IMR-90 (cell line): ENCODE measurements around the gene TPM2. TPM values are rescaled to one million over a fixed set of nuclear protein-coding genes. Genes with fewer than 3 reads are reported as not detected.
A peak's percentile ranks its signal among the peaks of the same experiment; 100 is the strongest.

Experiments used
- ATAC-seq: fragments of 200-7000 bp; cut with Tn5 transposase; 2 replicates; pipeline ENCODE4 v1.9.1; 2020; ENCODE audit warnings: low read depth, mild to moderate bottlenecking, moderate library complexity
- BruUV-seq: library from RNA; stranded (reverse); fragments of 400-500 nt; replicated peaks from 2 replicates; lab custom pipeline; 2021; lab: Mats Ljungman, UMichigan
- CTCF ChIA-PET: fragments of 300-600 bp; formaldehyde crosslinking; extraction: SDS; loops from one replicate; lab custom pipeline; 2021; ENCODE audit warnings: antibody characterized with exemption; lab: Yijun Ruan, JAX
- POLR2A ChIA-PET: fragments of 300-600 bp; sonication (Branson Sonifier 250); formaldehyde crosslinking; loops from one replicate; lab custom pipeline; 2022; ENCODE audit warnings: antibody characterized with exemption; ENCODE audit not compliant: unreplicated experiment; lab: Charles Lee
- DNase-seq: peaks from one replicate; pipeline ENCODE4 v3.0.0; 2013
- H2AFZ ChIP-seq: replicated peaks from 2 replicates; pipeline ENCODE3; 2013; ENCODE audit warnings: low read length, mild to moderate bottlenecking; ENCODE audit not compliant: poor library complexity
- H2AK5ac ChIP-seq: 2 replicates; pipeline ENCODE4 v1.6.1; 2013; ENCODE audit warnings: low read depth, low read length, inconsistent platforms
- H2AK9ac ChIP-seq: replicated peaks from 2 replicates; pipeline ENCODE3; 2013; ENCODE audit warnings: mild to moderate bottlenecking, low read depth, low read length, moderate library complexity; ENCODE audit not compliant: poor library complexity
- H2BK120ac ChIP-seq: 2 replicates; pipeline ENCODE4 v1.6.1; 2013; ENCODE audit warnings: low read depth, low read length, inconsistent platforms
- H2BK15ac ChIP-seq: 3 replicates; pipeline ENCODE4 v1.6.1; 2013; ENCODE audit warnings: low read depth, low read length, inconsistent platforms
- H2BK20ac ChIP-seq: 2 replicates; pipeline ENCODE4 v1.6.1; 2013; ENCODE audit warnings: low read depth, mild to moderate bottlenecking, inconsistent platforms, low read length, moderate library complexity
- H2BK5ac ChIP-seq: 2 replicates; pipeline ENCODE4 v1.6.1; 2013; ENCODE audit warnings: mild to moderate bottlenecking, low read depth, low read length, inconsistent platforms; ENCODE audit not compliant: poor library complexity, severe bottlenecking
- H3K14ac ChIP-seq: replicated peaks from 2 replicates; pipeline ENCODE4 v1.6.1; 2013; ENCODE audit warnings: low read depth, low read length, inconsistent platforms
- H3K18ac ChIP-seq: 2 replicates; pipeline ENCODE4 v1.6.1; 2013; ENCODE audit warnings: low read depth, low read length, control low read depth
- H3K23ac ChIP-seq: 2 replicates; pipeline ENCODE4 v1.6.1; 2013; ENCODE audit warnings: low read depth, low read length, inconsistent platforms
- H3K27ac ChIP-seq: 2 replicates; pipeline ENCODE4 v1.5.1; 2013; ENCODE audit warnings: mild to moderate bottlenecking, control low read depth, low read length; ENCODE audit not compliant: insufficient read depth
- H3K27me3 ChIP-seq: 2 replicates; pipeline ENCODE4 v1.6.1; 2013; ENCODE audit warnings: low read length; ENCODE audit not compliant: control insufficient read depth, insufficient read depth
- H3K36me3 ChIP-seq: 2 replicates; pipeline ENCODE4 v1.6.1; 2013; ENCODE audit warnings: low read length, mixed read lengths; ENCODE audit not compliant: control insufficient read depth, insufficient read depth
- H3K4ac ChIP-seq: 2 replicates; pipeline ENCODE4 v1.6.1; 2013; ENCODE audit warnings: low read depth, low read length, inconsistent platforms
- H3K4me1 ChIP-seq: 2 replicates; pipeline ENCODE4 v1.6.1; 2013; ENCODE audit warnings: low read length, mixed read lengths; ENCODE audit not compliant: control insufficient read depth, insufficient read depth
- H3K4me2 ChIP-seq: 2 replicates; pipeline ENCODE4 v1.6.1; 2013; ENCODE audit warnings: low read depth, mild to moderate bottlenecking, control low read depth, low read length, moderate library complexity
- H3K4me3 ChIP-seq: 2 replicates; pipeline ENCODE4 v1.5.1; 2013; ENCODE audit warnings: low read depth, mild to moderate bottlenecking, control low read depth, low read length, moderate library complexity; ENCODE audit not compliant: insufficient read depth
- H3K56ac ChIP-seq: 2 replicates; pipeline ENCODE4 v1.6.1; 2013; ENCODE audit warnings: low read length, inconsistent platforms; ENCODE audit not compliant: insufficient read depth; ENCODE audit errors: extremely low read depth
- H3K79me1 ChIP-seq, 2 experiments: 2 replicates each; pipeline ENCODE4 v1.6.1; 2013; ENCODE audit warnings: low read length in 2 of 2, inconsistent platforms in 1 of 2, low read depth in 1 of 2
- H3K9ac ChIP-seq: 2 replicates; pipeline ENCODE4 v1.6.1; 2013; ENCODE audit warnings: low read depth, low read length, control low read depth
- H3K9me1 ChIP-seq: 2 replicates; pipeline ENCODE4 v1.6.1; 2013; ENCODE audit warnings: low read length, inconsistent platforms; ENCODE audit not compliant: insufficient read depth
- H3K9me3 ChIP-seq: 2 replicates; pipeline ENCODE4 v1.6.1; 2013; ENCODE audit warnings: low read length; ENCODE audit not compliant: control insufficient read depth, insufficient read depth
- H4K20me1 ChIP-seq: 2 replicates; pipeline ENCODE4 v1.6.1; 2013; ENCODE audit warnings: low read length, inconsistent platforms; ENCODE audit not compliant: insufficient read depth
- H4K5ac ChIP-seq: 2 replicates; pipeline ENCODE4 v1.6.1; 2013; ENCODE audit warnings: mild to moderate bottlenecking, low read depth, low read length, control low read depth
- H4K8ac ChIP-seq, 2 experiments: 2 replicates each; pipeline ENCODE4 v1.6.1; 2013; ENCODE audit warnings: low read depth in 2 of 2, low read length in 2 of 2, control low read depth in 1 of 2, inconsistent platforms in 1 of 2
- H4K91ac ChIP-seq: 2 replicates; pipeline ENCODE4 v1.6.1; 2013; ENCODE audit warnings: low read depth, low read length, inconsistent platforms; ENCODE audit not compliant: insufficient read depth
- BHLHE40 ChIP-seq: fragments of 150-350 bp; IDR thresholded peaks from 2 replicates; pipeline ENCODE4 v1.6.1; 2016; ENCODE audit warnings: mild to moderate bottlenecking, low read depth, low read length
- CHD1 ChIP-seq: IDR thresholded peaks from 2 replicates; pipeline ENCODE4 v1.6.1; 2012; ENCODE audit warnings: low read depth, low read length, improper control_type of control experiment
- FOS ChIP-seq: fragments of 150-350 bp; IDR thresholded peaks from 2 replicates; pipeline ENCODE4 v1.6.1; 2016; ENCODE audit warnings: low read depth, low read length
- MAFK ChIP-seq: IDR thresholded peaks from 2 replicates; pipeline ENCODE4 v1.6.1; 2012; ENCODE audit warnings: low read depth, low read length, improper control_type of control experiment
- MAZ ChIP-seq: IDR thresholded peaks from 2 replicates; pipeline ENCODE4 v1.6.1; 2012; ENCODE audit warnings: low read depth, mild to moderate bottlenecking, low read length, improper control_type of control experiment, moderate library complexity, borderline replicate concordance
- NFE2L2 ChIP-seq: fragments of 150-350 bp; IDR thresholded peaks from 2 replicates; pipeline ENCODE4 v1.6.1; 2016; ENCODE audit warnings: low read depth, mild to moderate bottlenecking, low read length
- POLR2A ChIP-seq: IDR thresholded peaks from 2 replicates; pipeline ENCODE4 v1.6.1; 2012; ENCODE audit warnings: mild to moderate bottlenecking, low read depth, low read length
- RAD21 ChIP-seq: IDR thresholded peaks from 2 replicates; pipeline ENCODE4 v1.6.1; 2012; ENCODE audit warnings: low read length, improper control_type of control experiment
- RFX5 ChIP-seq: IDR thresholded peaks from 2 replicates; pipeline ENCODE4 v1.8.0; 2012; ENCODE audit warnings: low read depth, mild to moderate bottlenecking, low read length, moderate library complexity
- SMC3 ChIP-seq: fragments of 150-350 bp; IDR thresholded peaks from 2 replicates; pipeline ENCODE4 v1.6.1; 2016; ENCODE audit warnings: low read depth, mild to moderate bottlenecking, antibody characterized with exemption, low read length, moderate library complexity
- WGBS, 2 experiments: methylation state at CpG; one replicate each; pipeline versions ENCODE4 v1.1.5 to v1.1.7; 2013; ENCODE audit warnings: missing lambda C conversion rate in 2 of 2; ENCODE audit not compliant: insufficient read length in 1 of 2; ENCODE audit errors: extremely low coverage in 2 of 2; 5-methylcytosine and 5-hydroxymethylcytosine counted together
- dilution Hi-C: fragments of 300-500 bp; cut with HindIII; formaldehyde crosslinking; loops from one replicate; pipeline ENCODE4 v1.14.3; 2018; ENCODE audit warnings: low sequenced_read_pairs; ENCODE audit not compliant: unreplicated experiment
- in situ Hi-C: fragments of 300-500 bp; cut with MboI; formaldehyde crosslinking; loops from 3 replicates; pipeline ENCODE4 v1.14.3; 2019; ENCODE audit warnings: low sequenced_read_pairs, inconsistent platforms, mixed read lengths
- intact Hi-C: fragments of 100-400 bp; cut with micrococcal nuclease; formaldehyde crosslinking; loops from 2 replicates; pipeline ENCODE4 v1.10.0; 2022
- polyA plus RNA-seq, 3 experiments: library from polyadenylated mRNA; depleted of rRNA; stranded (reverse); fragments of >200 nt; gene quantifications; 2 replicates each; pipeline ENCODE4 v1.2.3, GENCODE V29; 2012; ENCODE audit warnings: low replicate concordance in 1 of 3
- total RNA-seq: library from RNA; depleted of rRNA; stranded (reverse); fragments of >200 nt; gene quantifications from 2 replicates; pipeline ENCODE4 v1.2.3, GENCODE V29; 2012
- TF ChIP-seq, protein P1 (sequence below): conservative IDR thresholded peaks from 2 replicates; pipeline ENCODE4 v1.5.1; 2012; ENCODE audit warnings: mild to moderate bottlenecking, low read depth, low read length, improper control_type of control experiment
- TF ChIP-seq, protein P2 (sequence below): fragments of 150-350 bp; IDR thresholded peaks from 2 replicates; pipeline ENCODE4 v1.6.1; 2017; ENCODE audit warnings: mild to moderate bottlenecking, antibody characterized with exemption, low read length, low read depth

The TPM2 gene
- total and polyA plus RNA-seq, 2 of the 4 experiments (the other 2 are of a cell fraction), result 960 to 2,500 TPM

GRCh38 chr9:35719546-35719945, 29.8 kb upstream of the TPM2 start:
- no peaks in the 10 kb centered on the region for H3K4me1 ChIP-seq
- POLR2A ChIA-PET, result no interaction called here
- no peak overlapping the region for H3K27ac ChIP-seq
- no peaks in the 10 kb centered on the region for H3K9me3 ChIP-seq
- TF ChIP-seq POLR2A (no peak), NFE2L2 (no peak), RAD21 (no peak), FOS (no peak), CHD1 (no peak), SMC3 (no peak), RFX5 (no peak), MAFK (no peak), BHLHE40 (no peak), MAZ (no peak)
- TF ChIP-seq, protein P1, sequence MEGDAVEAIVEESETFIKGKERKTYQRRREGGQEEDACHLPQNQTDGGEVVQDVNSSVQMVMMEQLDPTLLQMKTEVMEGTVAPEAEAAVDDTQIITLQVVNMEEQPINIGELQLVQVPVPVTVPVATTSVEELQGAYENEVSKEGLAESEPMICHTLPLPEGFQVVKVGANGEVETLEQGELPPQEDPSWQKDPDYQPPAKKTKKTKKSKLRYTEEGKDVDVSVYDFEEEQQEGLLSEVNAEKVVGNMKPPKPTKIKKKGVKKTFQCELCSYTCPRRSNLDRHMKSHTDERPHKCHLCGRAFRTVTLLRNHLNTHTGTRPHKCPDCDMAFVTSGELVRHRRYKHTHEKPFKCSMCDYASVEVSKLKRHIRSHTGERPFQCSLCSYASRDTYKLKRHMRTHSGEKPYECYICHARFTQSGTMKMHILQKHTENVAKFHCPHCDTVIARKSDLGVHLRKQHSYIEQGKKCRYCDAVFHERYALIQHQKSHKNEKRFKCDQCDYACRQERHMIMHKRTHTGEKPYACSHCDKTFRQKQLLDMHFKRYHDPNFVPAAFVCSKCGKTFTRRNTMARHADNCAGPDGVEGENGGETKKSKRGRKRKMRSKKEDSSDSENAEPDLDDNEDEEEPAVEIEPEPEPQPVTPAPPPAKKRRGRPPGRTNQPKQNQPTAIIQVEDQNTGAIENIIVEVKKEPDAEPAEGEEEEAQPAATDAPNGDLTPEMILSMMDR, result no peak
- TF ChIP-seq, protein P2, sequence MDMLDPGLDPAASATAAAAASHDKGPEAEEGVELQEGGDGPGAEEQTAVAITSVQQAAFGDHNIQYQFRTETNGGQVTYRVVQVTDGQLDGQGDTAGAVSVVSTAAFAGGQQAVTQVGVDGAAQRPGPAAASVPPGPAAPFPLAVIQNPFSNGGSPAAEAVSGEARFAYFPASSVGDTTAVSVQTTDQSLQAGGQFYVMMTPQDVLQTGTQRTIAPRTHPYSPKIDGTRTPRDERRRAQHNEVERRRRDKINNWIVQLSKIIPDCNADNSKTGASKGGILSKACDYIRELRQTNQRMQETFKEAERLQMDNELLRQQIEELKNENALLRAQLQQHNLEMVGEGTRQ, result no peak
- intact Hi-C loops (no loop called here), dilution Hi-C loops (no loop called here), in situ Hi-C loops (no loop called here)
- peaks cover 87% of the 10 kb centered on the region for H3K36me3 ChIP-seq
- BruUV-seq, result TSS peak; percentile 84
- H4K91ac ChIP-seq, result no peak overlapping the region
- no peak overlapping the region for H2BK120ac ChIP-seq
- no peak overlapping the region for H3K4me2 ChIP-seq
- no peak overlapping the region for H4K5ac ChIP-seq
- 0 out of 4 replicates have a peak overlapping the region, but pooled peaks of 1 of the 2 experiments have one; percentile 12 for H4K8ac ChIP-seq
- CTCF ChIA-PET, result no interaction called here
- no peak overlapping the region for H2AK9ac ChIP-seq
- H3K14ac ChIP-seq, result no peak overlapping the region
- no peak overlapping the region for H2BK20ac ChIP-seq
- ATAC-seq, result no peak
- H2AFZ ChIP-seq, result no peak overlapping the region
- H3K18ac ChIP-seq, result no peak overlapping the region
- no peak overlapping the region for H3K4me3 ChIP-seq
- DNase-seq, result no peak
- H3K9me1 ChIP-seq, result 0 out of 2 replicates have a peak, but pooled peaks cover 2% of the 10 kb centered on the region
- no peak overlapping the region for H2BK5ac ChIP-seq
- H3K4ac ChIP-seq, result no peak overlapping the region
- no peak overlapping the region for H3K23ac ChIP-seq
- peaks cover 54 to 84% of the 10 kb centered on the region in 2 experiments for H3K79me1 ChIP-seq
- no peak overlapping the region for H3K9ac ChIP-seq
- H3K27me3 ChIP-seq, result no peaks in the 10 kb centered on the region
- H4K20me1 ChIP-seq, result peaks cover 36% of the 10 kb centered on the region
- H3K56ac ChIP-seq, result no peak overlapping the region
- no CpG with 5 or more reads among the region's 4 CpGs for WGBS, 2 experiments
- no peak overlapping the region for H2AK5ac ChIP-seq
- no peak overlapping the region for H2BK15ac ChIP-seq
